NCI-H2196 (cell line): ENCODE measurements around the gene FOXD2.

Experiments used
- DNase-seq: peaks from one replicate; lab custom pipeline; 2025; ENCODE audit not compliant: unreplicated experiment; lab: John Stamatoyannopoulos, UW

Gene FOXD2

DNA sequence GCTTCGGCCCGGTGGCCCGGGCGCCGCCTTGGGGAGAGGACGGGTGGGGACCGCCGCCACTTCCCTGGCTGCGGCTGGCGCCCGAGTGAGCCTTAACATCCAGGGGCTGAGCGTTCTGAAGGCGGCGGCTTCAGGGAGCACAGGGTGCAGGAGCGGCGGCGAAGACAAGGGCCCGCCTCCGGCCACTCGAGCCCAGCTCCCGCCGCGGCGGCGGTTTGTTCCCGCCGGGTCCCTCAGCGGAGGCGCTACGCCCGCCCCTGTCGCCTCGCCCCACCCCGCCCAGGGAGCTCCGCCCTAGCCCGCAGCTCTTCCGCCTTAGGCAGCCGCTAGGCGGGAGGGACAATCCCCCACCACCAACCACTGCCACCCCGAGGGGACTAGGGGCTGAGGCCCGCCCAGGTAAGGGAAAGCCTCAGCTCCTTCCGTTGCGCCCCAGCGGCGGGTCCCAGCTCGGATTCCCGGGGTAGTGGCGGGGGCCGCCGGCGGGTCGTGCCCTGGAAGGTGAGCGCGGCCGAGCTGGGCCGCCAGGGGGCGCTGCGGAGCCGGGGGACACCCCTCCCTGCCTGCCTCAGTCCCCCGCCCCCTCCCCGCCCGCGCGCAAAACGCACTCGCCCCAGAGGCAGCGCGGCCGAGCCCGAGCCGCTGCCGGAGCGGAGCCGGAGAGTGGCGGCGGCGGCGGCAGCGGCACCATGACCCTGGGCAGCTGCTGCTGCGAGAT lies at the start of gene FOXD2:
Gene FOXD2, plus strand, starts transcription at position 598 of the 718 bp plus-strand sequence. Its CDS starts 92 bp downstream, at position 690.
- peak; percentile 95 for DNase-seq

DNA sequence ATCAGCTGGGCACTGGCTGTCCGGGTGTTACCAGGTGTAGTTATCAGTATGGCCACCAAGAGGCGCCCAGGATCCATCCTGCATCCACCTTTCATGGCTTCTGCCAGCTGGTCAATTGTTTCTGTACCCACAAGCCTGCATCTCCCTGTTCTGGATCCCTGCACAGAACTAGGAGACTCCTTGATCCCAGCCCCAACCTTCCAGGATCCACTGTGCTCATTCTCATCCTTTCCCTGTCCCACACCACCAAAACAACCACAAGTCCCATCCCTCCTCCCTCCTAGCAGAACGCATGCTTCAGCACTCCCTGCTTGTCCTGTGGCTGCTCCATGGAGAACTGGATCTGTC lies 49.0 kb upstream of the FOXD2 start:
- DNase-seq: peak; percentile 65

DNA sequence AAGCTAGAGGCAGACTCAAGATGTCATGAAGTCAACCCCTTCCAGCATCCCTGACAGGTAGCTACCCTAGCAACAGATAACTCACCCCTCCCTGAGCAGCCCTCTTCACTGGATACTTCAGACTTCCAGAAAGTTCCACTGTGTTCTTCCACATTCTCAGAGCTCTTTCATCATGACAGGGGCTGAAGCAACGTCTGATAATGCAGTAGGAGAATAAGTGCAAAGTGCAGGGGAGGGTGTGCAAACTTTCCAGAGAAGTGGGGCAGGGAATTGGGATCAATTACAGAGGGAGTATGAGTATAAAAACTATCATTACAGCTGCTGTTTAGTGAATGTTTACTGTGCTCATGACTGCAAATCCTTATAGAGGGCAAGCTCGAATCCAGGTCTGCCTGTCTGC lies 48.1 kb upstream of the FOXD2 start:
- no peak for DNase-seq

DNA sequence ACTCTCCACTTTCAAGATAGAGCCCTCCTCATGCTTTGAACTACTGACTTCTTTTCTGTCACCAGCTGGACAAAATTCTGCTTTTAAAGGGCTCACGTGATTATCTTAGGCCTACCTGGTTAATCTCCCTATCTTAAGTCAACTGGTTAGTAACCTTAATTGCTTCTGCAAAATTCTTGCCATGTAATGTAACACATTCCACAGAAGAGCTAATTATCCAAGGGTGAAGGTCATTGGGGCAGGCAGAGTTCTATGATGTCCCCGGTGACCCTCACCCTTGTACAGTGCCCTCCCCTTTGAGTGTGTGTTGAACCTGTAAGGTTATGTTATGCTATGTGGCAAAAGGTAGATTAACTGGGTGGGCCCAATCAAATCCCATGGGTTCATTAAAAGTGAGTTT lies 47.0 kb upstream of the FOXD2 start:
- no peak for DNase-seq

DNA sequence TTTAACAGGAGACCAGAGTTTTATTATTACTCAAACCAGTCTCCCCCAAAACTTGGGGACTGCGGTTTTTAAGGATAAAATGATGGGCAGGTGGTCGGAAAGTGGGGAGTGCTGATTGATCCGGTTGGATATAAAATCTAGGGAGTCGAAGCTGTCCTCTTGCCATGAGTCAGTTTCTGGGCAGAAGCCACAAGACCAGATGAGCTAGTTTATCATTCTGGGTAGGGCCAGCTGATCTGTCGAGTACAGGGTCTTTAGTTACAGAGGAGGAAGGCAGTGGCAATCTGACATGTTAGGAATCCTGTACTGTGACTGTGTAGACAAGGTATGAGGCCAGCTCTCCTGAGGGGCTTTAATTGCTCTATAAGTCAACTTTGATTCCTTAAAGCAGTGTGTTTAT lies 44.7 kb upstream of the FOXD2 start:
- no peak for DNase-seq

DNA sequence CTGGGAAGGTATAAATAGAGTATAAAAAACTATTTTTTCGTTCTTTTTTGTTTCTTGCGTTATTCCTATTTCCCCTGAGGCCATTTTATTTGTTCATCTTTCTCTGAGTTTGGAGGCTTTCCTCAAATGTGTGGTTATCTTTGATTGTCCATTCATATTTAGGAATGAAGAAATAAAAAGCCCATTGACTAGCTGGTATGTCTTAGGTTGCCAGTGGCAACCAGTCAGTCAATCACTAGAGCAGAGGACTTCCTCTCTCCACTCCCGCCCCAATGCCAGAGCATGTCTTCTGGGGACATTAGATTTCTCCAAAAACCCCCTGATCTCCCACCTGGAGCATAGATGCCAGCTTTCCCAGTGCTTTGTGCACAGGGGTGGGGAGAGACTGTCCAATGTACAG lies 42.4 kb upstream of the FOXD2 start:
- no peak for DNase-seq

DNA sequence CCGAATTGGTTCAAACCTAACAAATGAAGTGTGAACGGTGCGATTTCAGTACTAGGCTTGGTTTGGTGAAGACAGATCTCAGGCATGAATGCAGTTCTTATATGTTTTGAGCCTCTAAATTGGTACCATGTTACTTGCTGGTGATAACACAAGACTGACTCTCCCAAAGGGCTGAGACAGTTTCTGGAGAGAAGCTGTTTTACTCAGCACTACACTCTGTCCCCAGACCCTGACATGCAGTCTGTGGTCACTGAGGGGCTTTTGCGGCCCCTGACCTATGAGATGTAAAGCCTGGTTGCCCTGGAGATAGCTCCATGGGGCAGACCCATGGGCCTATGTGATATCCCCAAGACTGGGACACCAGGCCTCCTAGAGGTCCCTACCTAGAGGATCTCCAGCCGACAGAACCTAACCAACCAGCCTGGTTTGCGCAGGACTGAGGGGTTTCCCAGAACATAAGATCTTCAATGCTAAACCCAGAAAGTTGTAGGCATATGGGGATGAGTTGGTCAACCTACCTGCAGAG lies 41.1 kb upstream of the FOXD2 start:
- DNase-seq: no peak

DNA sequence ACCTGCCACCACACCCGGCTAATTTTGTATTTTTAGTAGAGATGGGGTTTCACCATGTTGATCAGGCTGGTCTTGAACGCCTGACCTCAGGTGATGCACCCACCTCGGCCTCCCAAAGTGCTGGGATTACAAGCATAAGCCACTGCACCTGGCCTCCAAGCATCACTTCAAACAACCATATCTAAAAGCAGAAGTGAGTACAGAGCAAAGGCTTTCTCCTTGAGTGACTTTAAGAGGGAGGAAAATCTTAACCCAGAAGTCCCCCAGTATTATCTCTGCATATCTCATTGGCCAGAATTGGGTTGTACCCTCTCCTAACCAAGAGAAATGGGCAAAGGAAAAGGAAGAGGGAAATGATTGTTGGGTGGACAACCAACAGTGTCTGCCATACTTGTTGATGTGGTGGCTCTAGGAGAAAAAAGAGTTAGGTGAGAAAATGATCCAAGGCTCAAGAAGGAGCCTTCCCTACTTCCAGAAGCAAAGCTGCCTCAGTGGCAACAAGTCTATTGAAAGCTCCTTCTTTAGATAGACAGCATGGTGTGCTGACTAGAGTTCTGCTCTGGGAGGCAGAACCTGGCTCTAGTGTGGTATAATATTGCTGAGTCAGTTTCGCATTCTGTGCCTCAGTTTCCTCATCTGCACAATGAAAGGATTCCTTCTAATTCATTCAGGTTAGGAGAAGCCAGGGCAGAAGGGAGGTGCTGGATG lies 38.6 kb upstream of the FOXD2 start:
- DNase-seq: no peak

DNA sequence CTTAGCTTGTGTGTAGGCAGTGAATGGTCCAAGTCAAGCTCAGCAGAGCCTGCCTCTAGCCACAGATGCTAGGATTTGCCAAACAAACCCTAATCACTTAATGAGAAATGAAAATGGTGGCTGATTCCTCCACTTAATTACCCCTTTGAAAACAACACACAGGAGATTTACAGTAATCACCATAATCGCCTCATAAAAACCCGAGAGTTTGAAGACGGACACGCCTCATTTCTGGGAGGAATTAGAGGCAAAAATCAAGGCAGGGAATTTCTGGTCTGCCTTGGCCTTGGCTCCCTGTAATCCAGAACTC lies 38.0 kb upstream of the FOXD2 start:
- DNase-seq: no peak

DNA sequence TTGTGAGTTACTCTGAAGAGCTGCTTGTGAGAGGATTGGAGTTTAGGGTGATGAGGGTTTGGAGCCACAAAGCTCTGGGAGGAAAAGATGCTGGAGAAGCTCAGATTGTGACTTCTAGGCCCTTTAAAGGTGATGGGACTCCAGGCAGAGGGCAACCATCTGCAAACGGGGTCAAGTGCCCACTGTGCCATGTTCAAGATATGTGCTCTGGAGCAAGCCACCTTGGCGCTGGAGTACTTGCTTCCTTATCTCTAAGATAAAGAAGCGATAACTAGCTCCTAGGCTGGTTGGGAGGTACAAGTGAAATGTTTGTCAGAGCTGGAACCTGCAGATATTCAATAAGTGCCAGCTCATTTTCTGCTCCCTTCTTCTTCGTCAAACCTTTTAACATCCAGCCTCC lies 36.1 kb upstream of the FOXD2 start:
- DNase-seq: no peak

DNA sequence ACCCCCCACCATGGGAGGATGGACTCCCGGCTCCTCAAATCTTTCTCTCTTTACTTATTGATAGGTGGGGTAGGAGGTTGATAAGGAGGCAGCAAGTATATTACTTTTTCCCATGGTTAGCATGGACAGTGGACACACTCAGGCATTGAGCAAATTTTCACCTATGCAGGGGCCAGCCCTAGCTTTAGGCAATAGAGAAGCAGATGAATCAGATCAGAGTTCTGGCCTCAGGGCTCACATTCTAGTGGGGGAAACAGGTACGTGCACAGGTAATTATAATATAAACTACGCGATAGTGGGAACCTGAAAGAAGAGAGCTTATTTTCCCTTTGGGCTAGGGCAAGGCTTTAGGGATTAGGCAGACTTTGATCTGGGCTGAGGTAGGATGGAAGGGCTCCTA lies 35.3 kb upstream of the FOXD2 start:
- DNase-seq: no peak

DNA sequence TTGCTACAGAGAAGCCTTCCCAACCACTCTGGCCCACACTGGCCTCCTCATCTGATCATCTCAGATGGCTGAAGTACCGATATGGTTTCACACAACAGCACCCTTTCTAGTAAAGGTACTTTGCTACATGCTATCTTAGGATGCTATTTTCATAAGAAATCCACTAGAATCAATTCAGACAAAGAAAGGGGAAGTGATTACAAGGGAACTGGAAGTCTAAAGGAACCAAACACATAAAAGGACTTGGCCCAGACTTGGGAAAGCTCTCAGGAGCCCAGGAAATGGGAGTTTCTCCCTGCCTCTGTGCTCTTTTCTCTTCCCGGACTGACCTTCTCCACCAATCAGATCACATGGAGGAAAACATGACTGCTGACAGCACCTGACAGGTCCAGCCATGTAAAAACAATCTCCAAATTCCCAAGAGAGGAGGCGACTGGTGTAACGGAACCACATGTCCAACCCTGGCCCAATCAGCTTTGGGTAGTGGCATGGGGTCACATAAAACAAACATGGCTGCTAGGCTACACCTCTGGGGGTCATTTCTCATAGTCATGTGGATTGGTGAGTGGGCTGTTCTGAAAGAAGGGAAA lies 34.4 kb upstream of the FOXD2 start:
- DNase-seq: no peak

DNA sequence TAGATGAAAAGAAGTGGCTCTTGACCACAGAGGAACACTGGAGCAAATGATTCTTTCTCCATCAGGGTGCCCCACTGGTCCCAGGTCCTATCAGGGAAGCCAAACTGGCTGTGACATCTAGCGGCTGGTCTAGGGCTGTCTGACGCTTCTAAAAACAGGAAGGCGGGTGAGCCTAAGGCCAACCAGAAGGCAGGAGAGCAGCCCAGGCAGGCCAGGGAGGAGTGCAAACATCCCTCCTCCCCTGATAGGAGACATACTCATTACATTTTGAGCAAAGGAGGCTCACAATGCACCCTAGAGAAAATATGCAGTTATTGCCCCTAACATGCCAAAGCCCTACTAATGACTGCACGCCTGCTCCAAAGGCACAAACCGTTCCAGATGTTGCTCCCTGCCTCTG lies 32.1 kb upstream of the FOXD2 start:
- DNase-seq: no peak

DNA sequence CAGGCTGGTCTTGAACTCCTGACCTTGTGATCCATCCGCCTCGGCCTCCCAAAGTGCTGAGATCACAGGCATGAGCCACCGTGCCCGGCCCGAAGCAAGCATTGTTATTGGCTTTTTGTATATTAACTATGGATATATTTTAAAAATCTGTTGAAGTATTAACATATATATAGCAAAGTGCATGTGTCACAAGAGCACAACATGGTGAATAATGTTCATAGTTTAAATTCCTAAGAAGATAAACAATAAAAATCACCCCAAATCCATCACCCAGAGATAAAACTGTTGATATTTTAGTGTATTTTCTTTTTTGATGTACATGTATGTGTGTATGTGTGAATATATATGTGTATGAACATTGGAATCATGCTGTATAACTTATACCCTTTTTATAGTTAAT lies 30.9 kb upstream of the FOXD2 start:
- no peak for DNase-seq

DNA sequence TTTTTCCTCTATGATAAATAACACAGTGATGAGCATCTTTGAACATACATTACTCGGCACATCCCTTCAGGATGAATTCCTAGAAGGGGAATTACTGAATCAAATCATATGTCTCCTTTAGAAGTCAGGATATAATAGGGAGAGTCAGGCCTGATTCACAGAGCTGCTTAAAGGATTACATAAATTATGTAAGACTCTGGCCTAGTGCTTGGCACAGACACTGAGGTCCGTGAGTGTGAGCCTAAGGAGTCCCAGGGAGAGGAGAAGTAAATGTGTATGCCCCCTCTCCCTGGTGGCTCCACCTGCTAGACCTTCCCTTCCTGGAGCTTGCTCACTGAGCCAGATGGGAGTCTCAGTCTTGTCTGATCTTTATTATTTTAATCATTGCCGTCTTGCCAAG lies 30.4 kb upstream of the FOXD2 start:
- no peak for DNase-seq

DNA sequence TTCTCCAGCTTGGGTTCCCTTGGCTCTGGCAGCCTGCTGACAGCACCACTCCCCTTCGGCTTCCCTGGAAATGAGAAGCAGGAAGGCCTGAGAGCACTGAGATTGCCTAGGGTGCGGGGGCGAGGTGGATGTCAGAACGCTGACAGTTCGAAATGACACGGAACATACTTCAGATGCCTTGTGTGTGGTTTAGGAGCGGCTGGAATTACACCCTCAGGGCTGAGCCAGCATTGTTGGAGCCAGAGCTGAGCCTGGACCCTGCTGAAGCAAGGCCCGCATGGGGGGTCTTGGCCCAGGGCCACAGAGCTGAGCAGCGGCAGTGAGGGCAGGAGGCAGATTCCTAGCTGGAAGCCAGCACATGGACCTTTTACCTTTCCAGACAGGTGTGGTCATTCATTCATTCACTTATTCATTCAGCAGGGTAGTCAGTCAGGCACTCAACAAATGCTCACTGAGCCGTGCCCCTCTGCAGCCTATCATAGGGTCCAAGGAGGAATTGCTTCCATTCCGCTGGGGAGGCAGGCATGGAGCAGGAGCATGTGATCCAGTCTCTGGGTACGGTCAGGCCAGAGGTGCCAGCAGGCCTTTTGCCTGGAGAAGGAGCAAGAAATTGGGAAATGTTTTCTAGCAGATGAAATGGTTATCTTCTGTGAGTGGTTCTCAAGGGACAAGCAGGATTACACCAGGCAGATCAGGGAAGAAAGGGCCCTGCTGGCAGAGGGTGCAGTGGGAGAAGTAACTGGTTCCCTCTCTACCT lies 28.4 kb upstream of the FOXD2 start:
- no peak for DNase-seq

DNA sequence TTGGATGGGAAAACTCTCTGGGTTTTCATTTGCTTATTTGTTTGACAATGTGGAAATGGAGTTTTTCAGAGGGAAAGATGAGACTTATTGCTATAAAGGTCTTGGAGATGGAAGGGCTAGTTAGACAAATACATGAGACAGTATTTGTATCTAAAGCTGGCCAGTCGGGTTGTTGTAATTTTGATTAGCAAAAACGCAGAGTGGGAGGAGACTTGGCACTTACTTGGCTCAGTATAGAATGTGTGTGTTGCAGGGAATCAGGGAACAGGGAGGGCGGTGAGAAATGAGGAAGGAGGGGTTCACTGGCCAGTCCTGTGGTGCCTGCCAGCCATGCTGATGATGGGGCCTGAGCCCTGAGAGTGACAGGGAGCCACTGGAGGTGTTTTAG lies 27.8 kb upstream of the FOXD2 start:
- DNase-seq: no peak

DNA sequence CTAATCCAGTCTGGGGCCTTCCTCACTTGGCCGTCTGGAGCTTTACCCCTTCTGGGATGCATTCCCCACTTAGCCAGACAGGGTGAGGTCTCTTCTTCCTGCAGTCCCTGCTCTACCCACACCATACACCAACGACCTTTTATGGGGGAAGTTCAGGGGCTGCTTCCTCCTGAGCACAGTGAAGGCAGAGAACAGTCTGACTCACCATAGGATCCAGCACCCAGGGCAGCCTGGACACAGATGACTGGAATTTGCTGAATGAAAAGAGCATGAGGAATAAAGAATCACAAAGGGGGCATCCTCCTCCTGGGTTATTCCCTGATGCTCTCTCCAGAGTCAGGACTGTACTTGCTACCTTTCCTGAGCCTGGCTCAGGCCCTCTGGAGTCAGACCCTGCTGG lies 26.4 kb upstream of the FOXD2 start:
- DNase-seq: no peak

DNA sequence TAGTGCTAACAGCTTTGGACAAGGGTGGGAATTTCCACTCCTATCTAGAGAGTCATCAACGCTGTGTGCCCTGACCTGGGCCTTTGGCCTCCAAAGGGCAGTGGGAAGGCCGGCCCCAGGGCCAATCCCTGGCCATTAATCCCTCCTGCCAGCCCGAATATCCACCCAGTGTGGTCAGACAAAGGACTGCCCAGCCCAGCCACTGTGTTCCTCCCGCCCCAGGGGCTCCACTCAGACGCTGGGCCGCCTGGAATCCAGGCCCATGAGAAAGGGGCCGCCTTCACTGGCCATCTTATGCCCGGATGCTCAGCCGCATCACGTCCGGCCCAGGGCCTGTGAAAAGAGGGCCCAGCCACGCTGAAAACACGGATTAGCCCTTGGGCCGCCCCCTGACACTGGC lies 25.4 kb upstream of the FOXD2 start:
- no peak for DNase-seq

DNA sequence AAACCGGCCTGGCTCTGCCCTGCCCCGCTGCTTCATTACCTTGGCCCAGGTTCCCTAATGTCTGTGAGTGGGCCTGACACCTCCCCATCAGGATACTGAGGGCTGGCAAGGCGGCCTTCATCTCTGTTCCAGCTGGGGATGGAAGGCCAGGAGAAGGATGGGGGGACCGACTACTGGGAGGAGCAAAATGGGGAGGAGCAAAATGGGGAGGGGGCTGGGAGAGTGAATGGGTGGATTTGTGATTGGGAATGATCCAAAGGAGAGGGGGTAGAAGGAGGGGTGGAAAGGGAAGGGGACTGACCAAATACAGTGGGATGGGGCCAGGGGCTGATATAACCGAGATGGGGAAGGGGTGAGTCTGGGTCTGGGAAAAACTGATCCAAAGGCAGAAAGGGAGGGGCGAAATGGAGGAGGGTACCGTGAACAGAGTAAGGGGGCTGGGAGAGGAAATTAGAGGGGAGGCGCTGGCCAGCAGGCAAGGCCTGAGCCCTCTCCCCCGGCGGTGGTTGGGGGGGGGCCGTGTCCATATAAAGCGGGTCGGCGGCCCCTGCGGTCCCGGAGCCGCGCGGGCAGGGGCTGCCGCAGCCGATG lies 22.0 kb upstream of the FOXD2 start, which contains the start of gene FOXE3:
Gene FOXE3, plus strand, starts transcription at position 558 of the 591 bp plus-strand sequence. Its CDS starts 31 bp downstream, at position 589.
- DNase-seq: no peak
